GM21528 (cell line): ENCODE data around the gene ROM1.
"Not testable (repeated sequence)": the region's sequence is repeated elsewhere in the genome, so short reads cannot be mapped to it uniquely, and the experiment has no call there.

Source experiments
- ATAC-seq: cut with Tn5 transposase; IDR thresholded peaks from one replicate; pipeline ENCODE4 v1.9.1; 2021; ENCODE audit warnings: mild to moderate bottlenecking, moderate library complexity; ENCODE audit not compliant: unreplicated experiment, low FRiP score

Gene ROM1

DNA sequence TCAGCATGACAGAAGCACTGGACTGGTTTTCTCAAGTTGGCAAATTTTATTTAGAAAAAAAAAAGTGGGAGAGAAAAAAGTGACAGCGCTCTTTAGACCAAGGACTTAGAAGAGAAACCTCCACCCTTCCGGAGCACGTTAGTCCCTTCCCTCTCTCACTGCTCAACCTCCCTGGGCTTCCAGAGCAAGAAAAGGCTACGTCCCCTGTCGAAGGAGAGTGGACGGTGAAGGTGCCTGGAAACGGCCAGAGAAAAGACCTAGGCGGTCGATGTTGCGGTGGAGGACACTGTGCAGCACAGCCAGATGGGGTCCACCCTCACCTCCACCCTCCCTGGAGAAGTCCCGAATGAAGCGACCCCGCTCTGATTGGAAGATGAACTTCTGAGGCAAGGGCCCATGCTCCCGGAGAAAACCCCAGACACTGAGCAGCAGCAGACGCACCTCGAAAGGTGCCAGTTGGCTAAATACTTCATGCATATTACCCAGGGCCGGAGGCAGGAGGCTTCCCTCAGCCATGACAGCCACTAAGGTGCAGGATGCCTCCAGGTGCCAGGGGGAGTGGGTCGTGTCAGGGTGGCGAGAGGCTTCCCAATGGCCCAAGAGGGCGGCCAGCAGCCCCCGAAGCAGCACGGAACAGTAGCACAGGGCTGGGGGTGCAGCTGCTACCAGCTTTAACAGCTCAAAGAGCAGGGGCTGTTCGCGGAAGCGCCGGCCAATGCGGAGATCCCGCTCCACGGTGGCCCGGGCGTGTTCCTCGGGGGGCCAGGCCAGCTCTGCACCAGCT lies 34.0 kb downstream of the ROM1 start:
- ATAC-seq, result no peak

DNA sequence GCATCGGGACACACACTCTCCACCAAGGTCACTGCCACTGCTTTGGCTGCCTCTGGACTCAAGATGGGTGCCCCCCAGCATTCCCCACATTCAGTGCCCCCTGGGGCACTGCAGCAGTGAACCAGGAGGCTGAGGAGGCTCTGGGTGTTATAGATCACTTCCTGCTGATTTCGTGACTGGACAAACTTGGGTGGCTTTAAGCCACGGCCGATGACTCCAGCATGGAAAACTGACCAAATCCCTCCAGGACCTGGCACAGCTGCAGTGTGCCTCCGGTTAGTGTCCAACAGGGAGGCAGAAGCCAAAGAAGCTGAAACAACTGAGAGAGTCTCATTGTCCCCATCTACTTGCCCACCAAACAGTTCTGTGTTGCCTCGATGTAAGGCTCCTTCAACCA lies 34.5 kb downstream of the ROM1 start:
- no peak for ATAC-seq

DNA sequence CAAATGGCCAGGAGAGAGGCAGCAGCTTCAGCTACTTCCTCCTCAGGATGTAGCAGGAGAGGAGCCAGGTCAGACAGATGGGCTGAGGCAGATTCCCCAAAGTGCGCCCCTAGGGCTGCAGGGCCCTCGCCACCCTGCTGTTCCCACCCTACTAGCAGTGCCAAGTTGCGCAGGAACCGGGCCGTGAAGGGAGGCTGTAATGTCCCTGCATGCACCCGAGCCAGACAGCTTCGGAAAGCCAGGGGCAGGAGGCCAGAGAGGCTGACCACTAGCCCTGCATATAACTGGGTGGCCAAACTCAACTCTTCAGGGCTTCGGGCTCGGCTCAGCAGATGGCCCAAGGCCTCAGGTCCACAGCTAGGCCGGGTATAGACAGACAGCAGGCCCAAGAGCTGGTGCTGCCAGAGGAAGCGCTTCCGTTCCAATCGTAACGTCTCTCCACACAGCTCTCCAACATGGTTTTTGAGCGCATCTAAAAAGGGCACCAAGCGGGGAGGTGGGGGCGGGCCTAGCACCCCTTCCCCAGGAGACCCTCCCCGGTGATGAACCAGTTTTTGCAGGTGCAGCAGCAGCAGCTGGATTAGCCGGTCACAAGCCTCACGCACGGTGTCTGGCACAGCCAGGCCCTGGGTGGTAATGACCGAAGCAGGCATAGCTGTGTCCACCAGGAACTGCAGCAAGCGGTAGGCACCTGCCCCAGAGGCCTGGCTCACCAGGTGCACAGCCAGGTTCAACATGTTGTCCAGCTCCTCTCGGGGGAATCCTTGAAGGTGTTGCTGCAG lies 35.3 kb downstream of the ROM1 start:
- ATAC-seq, result no peak

DNA sequence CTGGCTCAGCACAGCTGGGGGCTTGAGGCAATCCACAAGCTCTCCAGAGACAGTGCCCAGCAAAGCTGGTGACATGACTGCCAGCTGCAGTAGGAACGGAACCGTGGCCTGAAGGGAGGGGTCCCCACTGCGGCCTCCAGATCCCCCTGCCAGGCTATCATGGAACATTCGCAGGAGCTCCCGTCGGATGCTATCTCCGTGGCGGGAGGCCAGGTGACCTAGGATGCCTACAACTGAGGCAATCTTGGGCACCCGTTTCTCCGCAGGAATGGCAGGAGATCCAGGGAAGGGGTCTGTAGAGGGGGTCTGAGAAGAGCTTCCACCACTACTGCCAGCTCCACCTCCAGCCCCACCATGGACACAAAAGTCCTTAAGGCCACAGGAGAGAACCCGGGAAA lies 35.9 kb downstream of the ROM1 start:
- ATAC-seq, result no peak

DNA sequence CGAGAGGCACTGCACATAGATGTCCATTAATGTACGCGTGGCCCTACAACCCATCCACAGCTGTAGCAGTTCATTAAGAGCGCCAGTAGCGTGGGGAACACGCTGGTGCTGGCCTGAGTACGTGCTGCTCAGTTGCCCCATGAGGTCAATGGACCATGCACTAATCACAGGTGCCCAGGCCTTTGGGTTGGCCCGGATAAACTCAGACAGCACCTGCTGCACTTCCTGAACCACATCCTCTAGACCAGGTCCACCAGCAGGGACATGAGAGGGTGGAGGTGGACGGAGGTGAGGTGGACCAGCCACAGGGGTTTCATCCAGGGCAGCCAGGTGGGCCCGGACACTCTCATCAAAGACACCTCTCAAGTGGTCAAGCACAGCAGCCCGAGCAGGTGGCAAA lies 36.4 kb downstream of the ROM1 start:
- no peak for ATAC-seq

DNA sequence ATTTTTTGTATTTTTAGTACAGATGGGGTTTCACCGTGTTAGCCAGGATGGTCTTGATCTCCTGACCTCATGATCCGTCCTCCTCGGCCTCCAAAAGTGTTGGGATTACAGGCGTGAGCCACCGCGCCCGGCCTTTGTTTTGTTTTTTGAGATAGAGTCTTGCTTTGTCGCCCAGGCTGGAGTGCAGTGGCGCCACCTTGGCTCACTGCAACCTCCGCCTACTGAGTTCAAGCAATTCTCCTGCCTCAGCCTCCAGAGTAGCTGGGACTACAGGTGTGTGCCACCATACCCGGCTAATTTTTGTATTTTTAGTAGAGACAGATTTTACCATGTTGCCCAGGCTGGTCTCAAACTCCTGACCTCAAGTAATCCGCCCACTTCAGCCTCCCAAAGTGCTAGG lies 37.2 kb downstream of the ROM1 start:
- ATAC-seq, result not testable (repeated sequence)

DNA sequence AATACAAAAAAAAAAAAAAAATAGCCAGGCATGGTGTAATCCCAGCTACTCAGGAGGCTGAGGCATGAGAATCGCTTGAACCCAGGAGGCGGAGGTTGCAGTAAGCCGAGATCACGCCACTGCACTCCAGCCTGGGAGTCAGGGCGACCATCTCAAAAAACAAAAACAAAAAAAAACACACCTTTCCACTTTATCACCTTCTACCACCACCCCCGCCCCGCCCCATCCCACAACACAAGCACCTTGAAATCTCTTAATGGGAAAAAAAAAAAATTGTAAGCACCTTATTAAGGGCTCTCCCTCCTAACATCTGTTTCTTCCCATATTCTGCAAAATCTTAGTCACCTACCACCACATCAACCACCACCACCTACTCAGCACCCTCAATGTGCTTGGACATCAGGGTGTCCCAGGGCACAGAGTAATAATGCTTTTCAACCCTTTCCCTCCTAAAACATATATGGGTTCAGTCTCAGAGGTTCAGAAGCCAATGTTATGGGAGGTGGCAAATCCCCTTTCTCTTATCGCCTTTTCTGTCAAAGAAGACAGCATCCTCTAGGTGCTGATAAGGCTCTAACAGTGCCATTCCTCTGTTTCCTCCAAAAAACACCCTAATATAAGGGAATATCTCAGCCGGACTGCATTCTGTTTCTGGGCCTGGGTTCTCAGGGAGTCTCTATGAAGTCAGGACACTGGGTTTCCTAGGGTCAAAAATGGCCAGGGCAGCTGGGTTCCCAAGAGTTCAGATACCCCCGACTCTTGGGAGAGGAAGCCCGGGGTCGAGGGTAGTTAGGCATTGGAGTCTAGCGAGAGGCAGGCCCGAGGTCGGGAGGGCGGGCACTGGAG lies 39.3 kb downstream of the ROM1 start:
- ATAC-seq, result peak; percentile 5

DNA sequence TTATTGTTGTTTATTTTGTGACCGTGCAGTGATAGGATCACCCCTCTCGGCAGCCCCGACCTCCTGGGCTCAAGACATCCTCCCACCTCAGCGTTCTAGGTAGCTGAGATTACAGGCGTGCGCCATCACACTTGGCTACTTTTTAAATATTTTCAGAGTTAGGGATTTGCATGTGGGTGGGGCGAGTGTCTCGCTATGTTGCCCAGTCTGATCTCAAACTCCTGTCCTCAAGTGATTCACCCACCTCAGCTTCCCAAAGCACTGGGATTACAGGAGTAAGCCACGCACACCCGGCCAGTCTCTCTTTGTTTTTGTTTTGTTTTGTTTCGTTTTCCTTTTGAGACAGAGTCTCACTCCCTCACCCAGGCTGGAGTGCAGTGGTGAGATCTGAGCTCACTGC lies 41.2 kb downstream of the ROM1 start:
- ATAC-seq, result no peak

DNA sequence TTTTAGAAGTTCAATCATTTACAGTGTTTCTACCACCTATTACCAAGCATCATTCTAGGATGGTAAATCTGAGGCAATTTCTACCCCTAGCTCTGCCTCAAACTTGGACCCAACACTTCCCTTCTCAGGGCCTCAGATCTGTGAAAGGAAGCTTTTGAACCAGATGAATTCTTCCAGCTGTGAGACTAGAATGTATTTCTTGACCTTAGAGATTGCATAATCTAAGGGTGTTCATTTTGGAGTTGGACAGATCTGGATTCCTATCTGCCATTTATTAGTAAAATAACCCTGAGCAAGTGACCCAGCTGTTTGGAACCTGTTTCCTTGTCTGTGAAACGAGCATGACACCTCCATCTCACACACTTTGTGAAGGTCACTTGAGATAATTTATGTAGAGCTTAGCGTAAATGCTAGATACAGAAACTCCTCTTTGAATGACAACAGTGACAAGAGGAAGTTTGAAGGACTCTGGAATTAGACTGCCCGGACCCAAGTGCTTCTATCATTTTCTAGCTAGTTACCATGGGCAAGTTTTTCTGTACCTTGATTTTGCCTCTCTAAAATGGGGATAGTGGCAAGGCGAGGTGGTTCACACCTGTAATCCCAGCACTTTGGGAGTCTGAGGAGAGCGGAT lies 43.9 kb downstream of the ROM1 start:
- ATAC-seq, result no peak

DNA sequence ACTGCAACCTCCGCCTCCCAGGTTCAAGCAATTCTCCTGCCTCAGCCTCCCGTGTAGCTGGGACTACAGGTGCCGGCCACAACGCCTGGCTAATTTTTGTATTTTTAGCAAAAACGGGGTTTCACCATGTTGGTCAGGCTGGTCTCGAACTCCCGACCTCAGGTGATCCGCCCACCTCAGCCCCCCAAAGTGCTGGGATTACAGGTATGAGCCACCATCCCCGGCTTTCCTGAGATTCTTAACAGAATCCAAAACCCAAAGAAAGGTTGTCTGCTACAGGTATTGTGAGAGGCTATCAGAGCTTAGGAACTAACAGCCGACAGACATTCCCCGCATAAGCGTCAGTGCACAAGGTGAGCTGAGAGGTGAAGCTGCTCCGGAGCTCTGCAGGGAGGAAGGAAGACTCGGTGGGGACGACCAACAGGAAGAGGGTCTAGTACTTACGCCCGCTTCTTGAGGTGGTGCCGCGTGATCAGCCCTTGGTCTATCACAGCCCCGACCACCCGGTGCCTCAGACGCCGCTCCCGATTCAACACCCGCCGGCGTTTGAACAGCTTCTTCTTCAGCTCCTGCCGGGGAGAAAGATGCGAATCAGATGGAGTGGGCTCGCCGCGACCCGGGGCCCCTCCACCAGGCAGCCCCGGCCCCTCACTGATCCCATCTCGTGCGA lies 51.5 kb downstream of the ROM1 start:
- ATAC-seq, result peak; percentile 27
